GM19397 (cell line): Measurements from ENCODE around the gene COQ2.
"Not testable (repeated sequence)": the region's sequence is repeated elsewhere in the genome, so short reads cannot be mapped to it uniquely, and the experiment has no call there.

Experiments
- ATAC-seq: cut with Tn5 transposase; IDR thresholded peaks from one replicate; pipeline ENCODE4 v1.9.1; 2021; ENCODE audit warnings: mild to moderate bottlenecking, moderate library complexity; ENCODE audit not compliant: unreplicated experiment

The COQ2 gene

GRCh38 chr4:83251447-83251830 lies 33.2 kb downstream of the COQ2 start:
- no peak for ATAC-seq

GRCh38 chr4:83250687-83251446 lies 33.7 kb downstream of the COQ2 start:
- no peak for ATAC-seq

GRCh38 chr4:83248486-83248885 lies 36.1 kb downstream of the COQ2 start:
- no peak for ATAC-seq

GRCh38 chr4:83247415-83248357 lies 36.9 kb downstream of the COQ2 start:
- ATAC-seq: no peak

- ATAC-seq: no peak
Measured at GRCh38 chr4:83241132-83241531, 43.5 kb downstream of the COQ2 start.

DNA sequence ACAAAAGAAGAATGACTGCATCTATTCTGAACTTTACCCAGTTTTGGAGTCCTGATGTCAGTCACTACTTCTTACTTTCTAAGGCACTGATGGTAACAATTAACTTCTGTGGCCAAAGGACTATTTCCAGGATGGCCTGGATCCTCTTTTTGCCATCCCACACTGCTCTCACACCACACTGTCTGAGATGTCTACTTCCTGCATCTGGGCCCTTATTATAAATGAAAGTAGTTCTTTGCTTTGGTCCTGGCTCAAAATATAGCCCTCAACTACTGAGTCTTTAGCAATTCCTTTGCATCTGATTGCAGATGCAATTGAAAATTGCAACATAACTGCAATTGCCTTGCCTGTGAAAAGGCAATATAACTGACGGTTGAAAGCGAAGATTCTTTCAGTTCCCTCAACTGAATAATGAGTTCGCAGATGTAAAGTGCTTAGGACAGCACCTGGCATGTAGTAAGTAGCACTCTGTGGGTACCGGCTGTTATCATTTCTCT lies 44.2 kb downstream of the COQ2 start:
- peak; percentile 84 for ATAC-seq

DNA sequence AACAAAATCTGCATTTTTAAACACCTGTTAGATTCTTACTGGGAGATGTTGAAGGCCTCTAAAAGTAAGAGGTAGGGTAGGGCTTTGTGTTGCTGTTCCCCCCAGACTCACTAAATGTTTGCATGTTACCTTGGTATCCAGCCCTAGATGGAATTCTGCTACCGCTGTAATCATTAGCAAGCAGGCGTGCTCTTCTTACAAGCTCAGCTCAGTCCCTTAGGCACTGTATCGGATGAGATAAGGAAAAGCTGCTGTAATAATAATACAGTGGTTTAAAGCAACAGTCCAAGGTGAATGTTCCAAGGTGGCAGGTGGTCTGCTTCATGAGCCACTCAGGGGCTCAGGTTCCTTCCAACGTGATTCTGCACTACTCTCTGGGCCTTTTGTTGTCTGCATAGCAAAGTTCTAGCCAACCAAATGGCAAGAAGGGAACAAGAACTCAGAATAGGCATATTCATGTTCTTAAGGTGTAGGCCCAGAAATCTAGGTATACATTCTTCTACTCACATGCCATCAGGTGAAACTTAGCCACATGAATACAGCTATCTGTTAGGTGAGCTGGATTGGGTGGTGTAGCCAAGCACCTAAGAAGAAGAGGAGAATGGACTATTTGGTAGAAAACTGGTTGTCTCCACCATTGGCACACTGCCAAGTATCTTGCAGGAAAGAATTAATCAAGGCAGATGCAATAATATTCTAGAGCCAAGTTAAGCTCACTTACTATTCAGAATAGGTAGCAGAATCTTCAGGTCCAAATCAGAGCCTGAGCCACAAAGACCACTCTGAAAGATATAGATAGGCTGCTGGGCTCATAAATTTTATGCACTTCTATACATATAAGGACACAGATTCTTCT lies 46.0 kb downstream of the COQ2 start:
- ATAC-seq: no peak

DNA sequence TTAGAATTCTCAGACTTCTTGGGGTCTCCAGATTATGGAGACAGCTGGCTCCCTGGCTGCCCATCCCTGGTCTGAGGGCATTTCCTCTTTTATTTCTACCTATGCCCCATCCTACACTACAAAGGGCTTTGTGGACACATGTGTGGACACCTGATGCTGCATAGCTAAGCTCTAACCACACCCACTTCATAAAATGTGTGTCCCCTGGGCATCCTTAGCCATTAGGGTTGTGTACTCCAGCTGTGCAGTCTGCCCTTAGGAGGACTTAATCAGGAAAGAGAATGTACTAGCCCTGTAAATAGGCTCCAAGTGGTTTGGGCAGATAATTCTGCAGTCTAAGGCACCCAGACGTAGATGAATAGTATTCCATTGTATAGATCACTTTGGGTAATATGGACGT lies 47.0 kb downstream of the COQ2 start:
- no peak for ATAC-seq

DNA sequence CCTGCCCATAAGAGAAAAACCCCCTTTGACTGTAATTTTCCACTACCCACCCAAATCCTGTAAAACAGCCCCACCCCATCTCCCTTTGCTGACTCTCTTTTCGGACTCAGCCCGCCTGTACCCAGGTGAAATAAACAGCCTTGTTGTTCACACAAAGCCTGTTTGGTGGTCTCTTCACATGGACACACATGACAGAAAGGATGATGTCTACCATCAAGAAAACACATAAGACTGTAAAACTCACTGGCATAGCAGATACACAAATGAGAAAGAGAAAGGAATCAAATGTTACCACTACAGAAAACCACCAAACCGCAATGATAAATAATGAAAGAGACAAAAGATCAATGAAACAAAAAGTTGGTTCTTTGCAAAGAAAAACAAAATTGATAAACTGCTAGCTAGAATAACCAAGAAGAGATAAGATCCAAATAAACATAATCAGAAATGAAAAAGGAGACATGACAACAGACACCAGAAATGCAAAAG lies 48.9 kb downstream of the COQ2 start:
- ATAC-seq: not testable (repeated sequence)

DNA sequence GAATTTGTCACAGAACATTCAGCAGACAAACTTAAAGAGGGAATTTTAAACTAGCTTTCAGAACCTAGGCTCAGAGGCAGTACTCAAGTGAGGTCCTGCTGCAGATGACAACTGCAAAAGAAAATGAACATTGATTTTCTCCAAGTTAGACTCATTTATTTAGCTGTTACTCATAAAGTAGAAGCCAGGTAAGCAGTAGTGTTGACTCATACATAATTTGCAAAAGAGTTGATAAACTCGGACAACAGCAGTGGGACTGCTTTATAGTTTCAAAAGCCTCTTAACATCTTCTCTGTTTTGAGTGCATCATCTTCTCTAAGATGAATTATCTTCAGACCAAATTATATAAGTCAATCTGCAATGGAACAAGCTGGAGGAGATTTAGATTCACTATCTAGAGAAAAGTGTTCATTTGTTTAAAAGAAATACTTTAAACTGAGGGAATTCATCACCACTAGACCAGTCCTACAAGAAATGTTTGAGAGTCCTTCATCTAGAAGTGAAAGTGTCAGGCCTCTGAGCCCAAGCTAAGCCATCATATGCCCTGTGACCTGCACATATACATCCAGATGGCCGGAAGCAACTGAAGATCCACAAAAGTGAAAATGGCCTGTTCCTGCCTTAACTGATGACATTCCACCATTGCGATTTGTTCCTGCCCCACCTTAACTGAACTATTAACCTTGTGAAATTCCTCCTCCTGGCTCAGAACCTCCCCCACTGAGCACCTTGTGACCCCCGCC lies 49.5 kb downstream of the COQ2 start:
- ATAC-seq: no peak

- ATAC-seq: not testable (repeated sequence)
Measured at GRCh38 chr4:83234387-83234786, 50.2 kb downstream of the COQ2 start.

- ATAC-seq: no peak
Measured at GRCh38 chr4:83232082-83232481, 52.5 kb downstream of the COQ2 start.

- peak; percentile 61 for ATAC-seq
Measured at GRCh38 chr4:83231620-83232076, 53.0 kb downstream of the COQ2 start.

GRCh38 chr4:83230928-83231327 lies 53.7 kb downstream of the COQ2 start:
- ATAC-seq: no peak

DNA sequence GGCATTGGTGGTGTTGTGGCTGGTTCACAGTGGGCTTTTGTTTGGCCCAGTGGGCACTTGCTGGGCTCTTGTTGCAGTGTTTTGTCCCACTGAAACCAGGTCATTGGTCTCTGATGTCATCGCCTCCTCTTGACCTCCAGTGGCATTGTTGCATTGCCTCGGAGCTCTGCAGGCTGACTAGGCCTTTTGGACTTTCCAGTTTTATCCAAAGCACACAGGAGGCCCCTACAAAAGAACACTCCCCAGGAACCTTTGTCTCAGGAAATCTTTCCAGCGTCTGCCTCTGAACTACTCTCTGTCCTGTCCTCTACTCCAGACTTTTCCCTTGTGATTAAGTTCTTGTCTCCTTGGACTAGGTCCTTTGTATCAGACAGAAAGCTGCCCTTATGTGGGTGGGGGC lies 54.8 kb downstream of the COQ2 start:
- no peak for ATAC-seq

GRCh38 chr4:83228231-83228630 lies 56.4 kb downstream of the COQ2 start:
- ATAC-seq: no peak

- ATAC-seq: no peak
Measured at GRCh38 chr4:83224502-83225197, 59.9 kb downstream of the COQ2 start.

- no peak for ATAC-seq
Measured at GRCh38 chr4:83223781-83224180, 60.8 kb downstream of the COQ2 start.

- ATAC-seq: peak; percentile 45
Measured at GRCh38 chr4:83221897-83222441, 62.6 kb downstream of the COQ2 start.
